GM21737 (cell line): ENCODE measurements around the gene CDK10.
A peak's percentile ranks its signal among the peaks of the same experiment; 100 is the strongest.

Experiments
- ATAC-seq: cut with Tn5 transposase; IDR thresholded peaks from one replicate; pipeline ENCODE4 v1.9.1; 2021; ENCODE audit warnings: mild to moderate bottlenecking, moderate library complexity; ENCODE audit not compliant: unreplicated experiment

Gene CDK10

GRCh38 chr16:89710709-89711564, 24.4 kb downstream of the CDK10 start:
- ATAC-seq: no peak

GRCh38 chr16:89711601-89712273, 25.2 kb downstream of the CDK10 start:
- peak; percentile 43 for ATAC-seq

- ATAC-seq: no peak
Measured at GRCh38 chr16:89712274-89712781, 25.8 kb downstream of the CDK10 start.

GRCh38 chr16:89716493-89716892, 30.0 kb downstream of the CDK10 start:
- no peak for ATAC-seq

GRCh38 chr16:89716916-89717687, 30.6 kb downstream of the CDK10 start:
- no peak for ATAC-seq

GRCh38 chr16:89717688-89718505, 31.4 kb downstream of the CDK10 start:
- no peak for ATAC-seq

- ATAC-seq: peak; percentile 23
Measured at GRCh38 chr16:89720551-89720812, 34.0 kb downstream of the CDK10 start.

- peak; percentile 44 for ATAC-seq
Measured at GRCh38 chr16:89720813-89721545, 34.5 kb downstream of the CDK10 start, which contains the start of the genes VPS9D1 and ZNF276. Gene VPS9D1, minus strand, starts transcription at chr16:89720898. Its CDS starts 37 bp downstream, at chr16:89720861. Gene ZNF276, plus strand, starts transcription at chr16:89721537. Its CDS starts 104 bp downstream, at chr16:89721641.

- ATAC-seq: peak; percentile 27
Measured at GRCh38 chr16:89721546-89722391, 35.3 kb downstream of the CDK10 start.

- peak; percentile 11 for ATAC-seq
Measured at GRCh38 chr16:89722392-89723278, 36.1 kb downstream of the CDK10 start.

GRCh38 chr16:89723279-89724250, 37.1 kb downstream of the CDK10 start:
- no peak for ATAC-seq

- no peak for ATAC-seq
Measured at GRCh38 chr16:89727406-89728120, 41.1 kb downstream of the CDK10 start.

- no peak for ATAC-seq
Measured at GRCh38 chr16:89729293-89729692, 42.8 kb downstream of the CDK10 start.

- ATAC-seq: no peak
Measured at GRCh38 chr16:89729863-89730593, 43.5 kb downstream of the CDK10 start.

- ATAC-seq: no peak
Measured at GRCh38 chr16:89730610-89731234, 44.2 kb downstream of the CDK10 start.
